NCI-H1436 (cell line): ENCODE results near the gene GALNT2.
A peak's percentile ranks its signal among the peaks of the same experiment; 100 is the strongest.

Experiments
- DNase-seq: peaks from one replicate; lab custom pipeline; 2025; lab: John Stamatoyannopoulos, UW

Gene GALNT2

DNA sequence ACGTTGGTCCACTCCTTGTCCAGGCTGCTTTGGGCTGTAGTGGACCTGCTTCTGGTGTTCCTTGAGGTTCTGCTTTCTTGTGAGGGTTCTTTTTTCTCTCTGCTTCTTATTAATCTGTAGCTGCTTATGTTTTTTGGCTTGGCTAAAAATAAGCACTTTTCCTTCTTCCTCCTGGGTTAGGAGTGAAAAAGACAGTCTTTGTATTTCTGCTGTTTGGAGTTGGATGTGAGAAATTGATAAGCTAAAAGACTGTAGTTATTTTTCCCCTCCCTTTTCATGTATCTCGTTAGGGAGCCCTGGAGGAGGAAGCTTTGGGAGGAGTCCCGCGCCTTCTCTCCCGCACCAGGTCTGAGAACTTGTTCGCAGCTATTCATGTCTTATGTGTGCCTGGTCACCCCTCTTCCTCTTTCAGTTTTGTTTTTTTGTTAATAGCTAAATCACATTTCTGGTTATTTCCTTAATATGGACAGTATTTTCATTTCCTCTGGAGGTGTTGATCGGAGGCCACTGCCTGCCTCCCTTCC is 79.0 kb downstream of the GALNT2 start:
- DNase-seq = no peak

GRCh38 chr1:230146709-230147108 is 79.7 kb downstream of the GALNT2 start:
- DNase-seq = no peak

- DNase-seq = no peak
These were observed 80.5 kb downstream of the GALNT2 start for GRCh38 chr1:230147253-230148125.

- no peak for DNase-seq
These were observed 81.2 kb downstream of the GALNT2 start for GRCh38 chr1:230148126-230148652.

- no peak for DNase-seq
These were observed 81.9 kb downstream of the GALNT2 start for GRCh38 chr1:230148768-230149469.

DNA sequence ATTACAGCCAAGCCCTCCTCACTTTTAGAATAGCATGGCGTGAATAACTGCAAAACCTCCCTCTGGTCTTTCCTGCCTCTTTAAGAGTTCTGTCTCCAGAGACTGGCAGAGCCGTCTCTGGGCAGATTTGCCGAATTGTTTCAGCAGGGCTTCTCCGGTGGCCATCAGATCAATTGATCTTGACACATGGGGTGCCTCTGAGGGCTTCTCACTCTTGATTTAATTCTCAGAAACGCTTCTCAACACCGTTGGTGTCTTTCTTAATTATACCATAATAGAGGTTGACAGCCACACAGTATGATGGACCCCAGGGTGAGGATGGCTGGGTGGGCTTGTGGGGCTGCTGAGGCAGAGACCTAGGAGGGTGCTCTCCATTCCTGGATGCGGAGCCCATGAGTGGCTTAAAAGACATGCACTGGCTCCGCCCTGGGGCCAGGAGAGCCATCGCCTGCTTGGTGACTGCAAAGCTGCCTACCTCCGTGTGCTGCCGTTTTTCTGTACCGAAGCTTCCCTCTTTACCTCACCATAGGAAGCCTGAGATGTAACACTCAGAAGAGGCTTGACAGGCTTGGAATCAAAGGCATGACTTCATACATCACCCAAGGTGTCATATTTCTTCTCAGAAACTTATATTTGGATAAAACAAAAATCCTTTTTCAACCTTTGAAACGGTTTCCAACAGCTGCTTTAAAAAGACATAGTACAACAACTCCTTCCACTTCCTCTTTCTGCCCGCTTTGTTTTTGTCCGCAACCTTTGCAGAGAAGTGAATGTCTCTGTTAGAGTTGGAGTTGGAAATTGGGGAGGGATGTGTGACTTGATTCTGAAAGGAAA is 82.9 kb downstream of the GALNT2 start:
- DNase-seq = no peak

GRCh38 chr1:230150615-230151014 is 83.6 kb downstream of the GALNT2 start:
- no peak for DNase-seq

GRCh38 chr1:230151924-230152468 is 85.0 kb downstream of the GALNT2 start:
- no peak for DNase-seq

- DNase-seq = no peak
These were observed 86.0 kb downstream of the GALNT2 start for GRCh38 chr1:230152999-230153398.

- no peak for DNase-seq
These were observed 86.7 kb downstream of the GALNT2 start for GRCh38 chr1:230153641-230154296.

GRCh38 chr1:230155021-230155420 is 88.0 kb downstream of the GALNT2 start:
- no peak for DNase-seq

DNA sequence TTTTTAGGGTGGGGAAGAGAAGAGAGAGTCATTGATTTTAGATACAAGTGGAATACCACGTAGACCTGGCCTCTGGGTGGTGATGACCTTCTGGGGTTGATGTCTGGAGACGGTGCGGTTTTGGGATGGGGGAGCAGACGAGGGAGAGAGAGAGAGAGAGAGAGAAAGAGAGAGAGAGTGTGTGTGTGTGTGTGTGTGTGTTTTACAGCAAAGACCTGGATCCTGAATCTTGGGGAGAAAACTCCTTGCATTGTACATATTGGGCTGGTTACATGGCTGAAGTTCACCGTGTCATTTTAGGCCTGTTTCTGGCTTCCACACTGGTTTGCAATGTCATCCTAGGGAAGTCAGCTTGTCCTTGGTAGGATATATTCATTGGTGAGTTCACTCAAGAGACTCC is 89.0 kb downstream of the GALNT2 start:
- DNase-seq = no peak

DNA sequence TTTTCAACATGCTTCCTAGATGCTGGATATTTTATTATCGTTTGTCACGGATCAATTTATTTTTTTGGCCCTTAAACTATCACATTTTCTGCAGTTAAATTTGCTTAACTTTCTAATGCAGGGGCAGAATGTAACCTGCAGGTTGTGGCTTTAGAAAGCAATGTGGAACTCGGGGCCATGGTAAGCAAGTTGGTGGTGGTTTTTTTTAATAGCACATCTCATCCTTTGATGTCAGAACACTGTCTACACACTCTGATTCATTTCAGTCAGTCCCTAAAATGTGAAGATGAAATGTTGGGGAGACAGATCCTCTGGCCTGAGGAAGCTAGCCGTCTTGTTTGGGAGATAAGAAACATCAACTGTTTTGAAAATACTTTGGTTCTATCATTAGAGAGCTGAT is 89.5 kb downstream of the GALNT2 start:
- DNase-seq = no peak

GRCh38 chr1:230157420-230158390 is 90.7 kb downstream of the GALNT2 start:
- DNase-seq = no peak

DNA sequence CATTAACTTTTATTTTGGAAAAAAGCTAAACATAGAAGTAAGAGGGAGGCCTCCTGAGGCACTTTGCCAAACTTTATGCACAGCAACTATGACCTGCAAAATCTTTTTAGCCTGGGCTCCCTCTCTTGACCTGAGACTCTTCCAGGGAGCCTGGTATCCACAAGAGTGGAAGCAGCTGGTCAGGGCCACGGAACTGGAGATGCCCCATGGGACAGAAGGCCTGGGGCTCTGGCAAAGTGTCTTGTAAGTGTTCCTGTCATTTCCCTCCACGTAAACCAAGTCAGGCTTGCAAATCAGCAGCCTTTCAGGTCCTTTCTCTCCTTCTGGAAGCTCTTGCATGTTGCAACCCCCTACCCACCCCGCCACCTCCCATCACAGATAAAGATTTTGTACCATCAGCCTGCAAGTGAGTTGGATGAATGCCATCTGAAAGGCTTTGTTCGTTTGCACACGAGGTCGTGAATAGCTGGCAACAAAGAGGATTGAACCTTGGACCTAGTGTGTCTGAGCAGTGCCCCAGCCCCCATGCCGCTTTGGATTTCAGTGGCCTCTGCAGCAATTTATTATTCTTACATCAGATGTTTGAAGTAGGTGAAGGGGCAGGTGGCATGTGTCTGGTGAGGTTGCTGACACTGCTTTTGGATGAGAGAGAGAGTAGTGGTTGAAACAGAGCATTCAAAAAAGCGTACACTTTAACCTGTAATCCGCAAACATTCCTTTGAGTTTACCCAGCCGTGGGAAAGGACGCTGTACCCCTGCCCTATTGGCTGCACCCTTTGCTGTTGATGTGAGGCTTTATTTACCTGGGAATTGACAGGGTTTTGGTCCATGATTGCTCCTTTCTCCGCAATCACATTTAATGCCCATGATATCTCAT is 91.6 kb downstream of the GALNT2 start:
- peak; percentile 65 for DNase-seq

DNA sequence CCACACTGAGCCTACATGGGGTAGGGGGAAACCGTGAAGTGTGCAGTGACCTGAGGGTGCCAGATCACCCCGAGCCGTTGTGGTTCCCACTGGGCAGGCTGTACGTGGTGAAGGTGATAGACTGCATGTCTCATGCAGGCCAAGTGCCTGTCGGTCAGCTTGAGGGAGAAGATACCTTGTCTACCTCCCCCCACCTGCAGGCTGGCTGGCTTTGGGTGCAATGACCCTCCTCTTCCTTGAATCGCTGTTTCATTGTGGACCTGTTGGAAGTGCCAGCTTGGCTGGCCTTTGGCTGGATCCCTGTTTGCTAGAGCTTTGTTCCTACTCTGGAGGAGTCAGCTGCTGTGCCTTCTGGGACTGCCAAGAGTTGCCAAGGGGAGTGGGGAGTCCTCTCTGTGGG is 92.5 kb downstream of the GALNT2 start:
- no peak for DNase-seq

- no peak for DNase-seq
These were observed 94.1 kb downstream of the GALNT2 start for GRCh38 chr1:230160957-230161771.

DNA sequence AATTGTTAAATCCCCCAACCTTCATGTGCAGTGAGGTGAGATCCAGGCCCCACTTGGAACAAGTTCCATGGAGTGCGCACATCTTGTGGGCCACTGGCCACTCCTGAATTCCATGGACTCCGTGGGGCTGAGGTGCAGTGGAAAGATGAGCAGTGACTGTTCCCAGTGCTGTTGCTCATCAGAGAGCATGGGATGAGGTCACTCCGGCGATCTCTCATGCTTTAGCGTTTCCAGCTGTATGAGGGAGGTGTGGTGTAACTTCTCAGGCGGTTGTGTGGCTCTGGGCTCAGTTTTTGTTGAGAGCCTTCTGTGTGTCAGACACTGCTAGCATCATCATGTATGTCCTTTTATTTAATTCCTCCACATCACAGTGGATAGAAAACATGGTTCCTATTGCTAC is 96.2 kb downstream of the GALNT2 start:
- DNase-seq = no peak
